ENCODE measurements around the gene RANBP3. TPM values are rescaled to one million over a fixed set of nuclear protein-coding genes. Genes with fewer than 3 reads are reported as not detected.
A peak's percentile ranks its signal among the peaks of the same experiment; 100 is the strongest.

RANBP3 gene
- total RNA-seq, 5 donors from 2014 or later (not counting 1 experiment from before 2014, with no cell fraction given): 90.2 to 101 (median 98.3) TPM

GRCh38 chr19:5952193-5953029 lies 25.5 kb downstream of the RANBP3 start:
- ChIA-PET CTCF (interaction anchor here (0.6 to 1.2 kb wide), 4 partner anchors 15 to 49 kb away, joined by 3 to 4 read pairs (median 3); no protein-coding TSS in a partner anchor), POLR2A (interaction anchor here in 1 of 2 donors (0.5 to 1.1 kb wide), 2 partner anchors 8 to 49 kb away, joined by 3 to 5 read pairs; no protein-coding TSS in a partner anchor)
- no peak for ATAC-seq (replicated peaks in 1 of 4)
- no peak for DNase-seq
- Mint-ChIP-seq H3K9me3 (no peaks in the 10 kb centered on the region), H3K36me3 (peaks cover 7% of the 10 kb centered on the region), H3K4me3 (peak overlapping the region in 1 of 3 donors; percentile 86), H3K27me3 (no peaks in the 10 kb centered on the region), H3K27ac (peak overlapping the region; percentile 93 to 98), H3K4me1 (peaks cover 88 to 95% (median 95%) of the 10 kb centered on the region in 3 donors)
- H3K36me3 ChIP-seq (ENCODE audit: control insufficient read depth in 2 of 2, extremely low read depth in 1 of 2, insufficient read depth in 1 of 2, low read length in 1 of 2): peaks cover 0 to 7% of the 10 kb centered on the region in 2 donors
- no peak overlapping the region for H3K4me3 ChIP-seq (ENCODE audit: control insufficient read depth in 1 of 2, extremely low read depth in 1 of 2, low read length in 1 of 2)
- no peaks in the 10 kb centered on the region for H3K9me3 ChIP-seq
- 89% methylated on average over 10 of the region's 18 CpGs for WGBS (ENCODE audit: insufficient coverage)
- H3K4me1 ChIP-seq (ENCODE audit: control insufficient read depth in 1 of 2, extremely low read depth in 1 of 2, insufficient read depth in 2 of 2, low read length in 2 of 2): peaks cover 54 to 82% of the 10 kb centered on the region in 2 experiments
- no peaks in the 10 kb centered on the region for H3K27me3 ChIP-seq (replicated peaks in 1 of 2; ENCODE audit: control insufficient read depth in 2 of 2, extremely low read depth in 1 of 2, insufficient read depth in 2 of 2, low read length in 1 of 2)
- peak overlapping the region; percentile 55 for H3K27ac ChIP-seq (ENCODE audit: low read length)

- DNase-seq: no peak
- peaks cover 0 to 8% of the 10 kb centered on the region in 2 donors for H3K36me3 ChIP-seq (ENCODE audit: control insufficient read depth in 2 of 2, extremely low read depth in 1 of 2, insufficient read depth in 1 of 2, low read length in 1 of 2)
- no peaks in the 10 kb centered on the region for H3K27me3 Mint-ChIP-seq
- H3K9me3 Mint-ChIP-seq: no peaks in the 10 kb centered on the region
- H3K4me3 Mint-ChIP-seq: peak overlapping the region in 1 of 3 donors; percentile 86
- POLR2A ChIA-PET: interaction anchor here in 1 of 2 donors (1.1 kb wide), 1 partner anchor 9 kb away, joined by 5 read pairs; no protein-coding TSS in a partner anchor
- ATAC-seq (replicated peaks in 1 of 4): no peak
- peaks cover 59 to 84% of the 10 kb centered on the region in 2 experiments for H3K4me1 ChIP-seq (ENCODE audit: control insufficient read depth in 1 of 2, extremely low read depth in 1 of 2, insufficient read depth in 2 of 2, low read length in 2 of 2)
- H3K27me3 ChIP-seq (replicated peaks in 1 of 2; ENCODE audit: control insufficient read depth in 2 of 2, extremely low read depth in 1 of 2, insufficient read depth in 2 of 2, low read length in 1 of 2): no peaks in the 10 kb centered on the region
- H3K27ac ChIP-seq (ENCODE audit: low read length): no peak overlapping the region
- peak overlapping the region; percentile 96 to 98 for H3K27ac Mint-ChIP-seq
- CTCF ChIA-PET: interaction anchor here in 1 of 2 donors (1.2 kb wide), 1 partner anchor 16 kb away, joined by 3 read pairs; no protein-coding TSS in a partner anchor
- WGBS (ENCODE audit: insufficient coverage): 86% methylated on average over 18 of the region's 19 CpGs
- no peak overlapping the region for H3K4me3 ChIP-seq (ENCODE audit: control insufficient read depth in 1 of 2, extremely low read depth in 1 of 2, low read length in 1 of 2)
- no peaks in the 10 kb centered on the region for H3K9me3 ChIP-seq
- H3K36me3 Mint-ChIP-seq: peaks cover 7% of the 10 kb centered on the region
- peaks cover 87 to 94% (median 94%) of the 10 kb centered on the region in 3 donors for H3K4me1 Mint-ChIP-seq
These were observed 26.5 kb downstream of the RANBP3 start for GRCh38 chr19:5951338-5951861.

- H3K36me3 ChIP-seq (ENCODE audit: control insufficient read depth in 2 of 2, extremely low read depth in 1 of 2, insufficient read depth in 1 of 2, low read length in 1 of 2): peaks cover 0 to 14% of the 10 kb centered on the region in 2 donors
- Mint-ChIP-seq H3K4me3 (peak overlapping the region in 2 of 3 donors; percentile 17 to 86), H3K27ac (peak overlapping the region; percentile 96 to 98), H3K36me3 (peaks cover 7% of the 10 kb centered on the region), H3K27me3 (no peaks in the 10 kb centered on the region), H3K9me3 (no peaks in the 10 kb centered on the region), H3K4me1 (peaks cover 86 to 95% (median 94%) of the 10 kb centered on the region in 3 donors)
- ATAC-seq (replicated peaks in 1 of 4) (peak in 1 of 4 experiments; percentile 51), DNase-seq (peak in 1 of 35 experiments; percentile 43)
- WGBS (ENCODE audit: insufficient coverage): no CpG with 5 or more reads among the region's 3 CpGs
- H3K27ac ChIP-seq (ENCODE audit: low read length): peak overlapping the region; percentile 64
- no peak overlapping the region for H3K4me3 ChIP-seq (ENCODE audit: control insufficient read depth in 1 of 2, extremely low read depth in 1 of 2, low read length in 1 of 2)
- CTCF ChIA-PET: interaction anchor here in 1 of 2 donors (1.1 kb wide), 1 partner anchor 98 kb away, joined by 3 read pairs; no protein-coding TSS in a partner anchor
- no peaks in the 10 kb centered on the region for H3K9me3 ChIP-seq
- POLR2A ChIA-PET: no interaction called here
- H3K4me1 ChIP-seq (ENCODE audit: control insufficient read depth in 1 of 2, extremely low read depth in 1 of 2, insufficient read depth in 2 of 2, low read length in 2 of 2): peaks cover 59 to 91% of the 10 kb centered on the region in 2 experiments
- H3K27me3 ChIP-seq (replicated peaks in 1 of 2; ENCODE audit: control insufficient read depth in 2 of 2, extremely low read depth in 1 of 2, insufficient read depth in 2 of 2, low read length in 1 of 2): no peaks in the 10 kb centered on the region
These were observed 27.2 kb downstream of the RANBP3 start for GRCh38 chr19:5950741-5951140.

DNA sequence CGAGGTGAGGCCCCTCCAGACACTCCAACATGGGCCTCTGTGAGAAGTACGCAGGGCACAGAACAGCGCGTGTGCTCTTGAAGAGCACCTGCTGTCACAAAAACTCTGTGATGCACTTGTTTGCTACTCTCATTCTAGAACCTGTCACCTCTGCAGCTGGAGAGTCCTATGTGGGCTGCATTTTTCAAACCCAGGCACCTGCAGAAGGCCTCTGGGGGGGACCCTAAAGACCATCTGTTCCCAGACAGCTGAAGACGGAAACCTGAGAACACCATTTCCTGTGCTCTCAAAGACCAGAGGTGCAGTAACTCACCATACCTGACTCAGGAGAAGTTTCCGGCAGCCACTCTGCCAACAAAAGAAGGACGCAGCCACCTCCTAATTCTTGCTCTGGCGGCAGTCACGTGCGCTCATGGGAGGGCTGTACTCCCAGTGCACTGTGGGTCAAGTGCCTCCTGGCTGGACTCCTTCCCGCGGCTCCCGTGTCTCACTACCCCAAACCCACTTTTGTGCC lies 28.1 kb downstream of the RANBP3 start:
- H3K4me1 Mint-ChIP-seq: peaks cover 94 to 96% (median 94%) of the 10 kb centered on the region in 3 donors
- H3K36me3 Mint-ChIP-seq: peaks cover 7% of the 10 kb centered on the region
- DNase-seq (peak in 19 of 35 experiments; percentile 8 to 59 (median 28)), ATAC-seq (replicated peaks in 1 of 4) (peak; percentile 69 to 79 (median 74))
- WGBS (ENCODE audit: insufficient coverage): 37% methylated on average over 13 of the region's 13 CpGs
- ChIA-PET POLR2A (no interaction called here), CTCF (interaction anchor here (0.7 to 1.1 kb wide), 2 partner anchors 18 to 99 kb away, joined by 3 read pairs; no protein-coding TSS in a partner anchor)
- Histone ChIP-seq H3K4me3 (ENCODE audit: control insufficient read depth in 1 of 2, extremely low read depth in 1 of 2, low read length in 1 of 2) (peak overlapping the region in 1 of 2 donors; percentile 56), H3K36me3 (ENCODE audit: control insufficient read depth in 2 of 2, extremely low read depth in 1 of 2, insufficient read depth in 1 of 2, low read length in 1 of 2) (peaks cover 0 to 21% of the 10 kb centered on the region in 2 donors), H3K27ac (ENCODE audit: low read length) (peak overlapping the region; percentile 64), H3K4me1 (ENCODE audit: control insufficient read depth in 1 of 2, extremely low read depth in 1 of 2, insufficient read depth in 2 of 2, low read length in 2 of 2) (peaks cover 59 to 87% of the 10 kb centered on the region in 2 experiments), H3K27me3 (replicated peaks in 1 of 2; ENCODE audit: control insufficient read depth in 2 of 2, extremely low read depth in 1 of 2, insufficient read depth in 2 of 2, low read length in 1 of 2) (no peaks in the 10 kb centered on the region), H3K9me3 (no peaks in the 10 kb centered on the region)
- H3K4me3 Mint-ChIP-seq: peak overlapping the region; percentile 46 to 86 (median 62)
- H3K27me3 Mint-ChIP-seq: no peaks in the 10 kb centered on the region
- H3K27ac Mint-ChIP-seq: peak overlapping the region; percentile 96 to 98
- no peaks in the 10 kb centered on the region for H3K9me3 Mint-ChIP-seq

DNA sequence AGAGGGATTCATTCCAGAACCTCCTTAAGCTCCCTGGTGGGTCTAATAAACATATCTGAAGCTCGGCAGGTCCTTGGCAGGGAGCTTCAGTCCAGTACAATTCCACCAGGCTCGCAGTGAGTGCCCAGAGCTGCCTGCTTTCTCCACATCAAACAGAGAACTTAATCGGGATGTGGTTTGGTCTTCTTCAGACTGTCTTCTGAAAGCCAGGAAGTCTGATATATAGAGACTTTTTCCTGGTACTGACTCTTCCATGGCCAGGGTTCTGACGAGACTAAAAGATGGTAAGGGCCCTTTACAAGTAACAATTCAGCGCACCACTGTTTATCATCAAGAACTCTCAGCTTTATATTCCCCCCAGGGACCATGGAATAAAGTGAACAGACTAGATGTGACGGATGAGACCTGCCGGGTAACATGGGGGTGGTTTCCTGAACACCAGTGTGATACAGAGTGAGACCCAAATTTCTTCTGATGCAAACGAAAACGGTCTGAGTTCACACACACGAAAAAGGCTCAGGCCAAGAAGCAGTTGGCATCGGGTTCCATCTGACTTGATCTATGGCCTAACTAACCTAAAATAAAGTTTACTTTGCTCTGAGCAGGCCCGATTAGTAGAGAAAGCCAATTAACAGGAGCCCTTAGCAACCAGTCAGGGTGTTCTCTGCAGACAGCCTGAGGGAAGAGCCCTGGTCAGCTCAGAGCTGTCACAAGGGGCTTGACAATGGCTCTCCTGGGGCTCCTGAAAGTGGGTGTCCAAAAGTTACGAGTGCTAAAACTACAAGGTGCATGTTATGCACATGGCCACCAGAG lies 29.0 kb downstream of the RANBP3 start:
- WGBS (ENCODE audit: insufficient coverage): 40% methylated on average over 7 of the region's 13 CpGs
- H3K4me1 ChIP-seq (ENCODE audit: control insufficient read depth in 1 of 2, extremely low read depth in 1 of 2, insufficient read depth in 2 of 2, low read length in 2 of 2): peaks cover 58 to 87% of the 10 kb centered on the region in 2 experiments
- no peaks in the 10 kb centered on the region for H3K27me3 Mint-ChIP-seq
- peaks cover 90 to 91% (median 90%) of the 10 kb centered on the region in 3 donors for H3K4me1 Mint-ChIP-seq
- peak overlapping the region; percentile 96 to 98 for H3K27ac Mint-ChIP-seq
- POLR2A ChIA-PET: no interaction called here
- peak; percentile 21 to 47 (median 28) for ATAC-seq (replicated peaks in 1 of 4)
- peak overlapping the region in 1 of 2 donors; percentile 19 for H3K4me3 ChIP-seq (ENCODE audit: control insufficient read depth in 1 of 2, extremely low read depth in 1 of 2, low read length in 1 of 2)
- peak overlapping the region; percentile 62 to 86 (median 63) for H3K4me3 Mint-ChIP-seq
- peak in 4 of 35 experiments; percentile 15 to 33 (median 20) for DNase-seq
- no peaks in the 10 kb centered on the region for H3K9me3 ChIP-seq
- H3K36me3 ChIP-seq (ENCODE audit: control insufficient read depth in 2 of 2, extremely low read depth in 1 of 2, insufficient read depth in 1 of 2, low read length in 1 of 2): peaks cover 0 to 23% of the 10 kb centered on the region in 2 donors
- no peaks in the 10 kb centered on the region for H3K27me3 ChIP-seq (replicated peaks in 1 of 2; ENCODE audit: control insufficient read depth in 2 of 2, extremely low read depth in 1 of 2, insufficient read depth in 2 of 2, low read length in 1 of 2)
- H3K9me3 Mint-ChIP-seq: no peaks in the 10 kb centered on the region
- peak overlapping the region; percentile 64 for H3K27ac ChIP-seq (ENCODE audit: low read length)
- CTCF ChIA-PET: interaction anchor here in 1 of 2 donors (0.8 to 1.4 kb wide), 2 partner anchors 13 to 35 kb away, joined by 3 to 4 read pairs; no protein-coding TSS in a partner anchor
- peaks cover 4% of the 10 kb centered on the region for H3K36me3 Mint-ChIP-seq

All from T-cell (primary cell).